22Rv1 (cell line): ENCODE results near the gene KRT3.

ENCODE experiments used
- ZFX ChIP-seq: fragments of 450-650 bp; IDR thresholded peaks from 2 replicates; pipeline ENCODE4 v1.6.1; 2017; ENCODE audit warnings: antibody characterized with exemption, borderline replicate concordance
- TF ChIP-seq, protein P1 (sequence below): fragments of 450-650 bp; IDR thresholded peaks from 2 replicates; pipeline ENCODE4 v1.5.1; 2017; ENCODE audit warnings: mild to moderate bottlenecking

GRCh38 chr12:52818388-52818787, 22.5 kb upstream of the KRT3 start:
- TF ChIP-seq, protein P1, sequence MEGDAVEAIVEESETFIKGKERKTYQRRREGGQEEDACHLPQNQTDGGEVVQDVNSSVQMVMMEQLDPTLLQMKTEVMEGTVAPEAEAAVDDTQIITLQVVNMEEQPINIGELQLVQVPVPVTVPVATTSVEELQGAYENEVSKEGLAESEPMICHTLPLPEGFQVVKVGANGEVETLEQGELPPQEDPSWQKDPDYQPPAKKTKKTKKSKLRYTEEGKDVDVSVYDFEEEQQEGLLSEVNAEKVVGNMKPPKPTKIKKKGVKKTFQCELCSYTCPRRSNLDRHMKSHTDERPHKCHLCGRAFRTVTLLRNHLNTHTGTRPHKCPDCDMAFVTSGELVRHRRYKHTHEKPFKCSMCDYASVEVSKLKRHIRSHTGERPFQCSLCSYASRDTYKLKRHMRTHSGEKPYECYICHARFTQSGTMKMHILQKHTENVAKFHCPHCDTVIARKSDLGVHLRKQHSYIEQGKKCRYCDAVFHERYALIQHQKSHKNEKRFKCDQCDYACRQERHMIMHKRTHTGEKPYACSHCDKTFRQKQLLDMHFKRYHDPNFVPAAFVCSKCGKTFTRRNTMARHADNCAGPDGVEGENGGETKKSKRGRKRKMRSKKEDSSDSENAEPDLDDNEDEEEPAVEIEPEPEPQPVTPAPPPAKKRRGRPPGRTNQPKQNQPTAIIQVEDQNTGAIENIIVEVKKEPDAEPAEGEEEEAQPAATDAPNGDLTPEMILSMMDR = no peak
- no peak for TF ChIP-seq ZFX
